NCI-H1092 treated with DMSO at 0.1 percent for 48 hours (cell line): ENCODE measurements around the gene PRDM16.

Experiments used
- DNase-seq: peaks from one replicate; lab custom pipeline; 2025; lab: John Stamatoyannopoulos, UW

PRDM16 gene

DNA sequence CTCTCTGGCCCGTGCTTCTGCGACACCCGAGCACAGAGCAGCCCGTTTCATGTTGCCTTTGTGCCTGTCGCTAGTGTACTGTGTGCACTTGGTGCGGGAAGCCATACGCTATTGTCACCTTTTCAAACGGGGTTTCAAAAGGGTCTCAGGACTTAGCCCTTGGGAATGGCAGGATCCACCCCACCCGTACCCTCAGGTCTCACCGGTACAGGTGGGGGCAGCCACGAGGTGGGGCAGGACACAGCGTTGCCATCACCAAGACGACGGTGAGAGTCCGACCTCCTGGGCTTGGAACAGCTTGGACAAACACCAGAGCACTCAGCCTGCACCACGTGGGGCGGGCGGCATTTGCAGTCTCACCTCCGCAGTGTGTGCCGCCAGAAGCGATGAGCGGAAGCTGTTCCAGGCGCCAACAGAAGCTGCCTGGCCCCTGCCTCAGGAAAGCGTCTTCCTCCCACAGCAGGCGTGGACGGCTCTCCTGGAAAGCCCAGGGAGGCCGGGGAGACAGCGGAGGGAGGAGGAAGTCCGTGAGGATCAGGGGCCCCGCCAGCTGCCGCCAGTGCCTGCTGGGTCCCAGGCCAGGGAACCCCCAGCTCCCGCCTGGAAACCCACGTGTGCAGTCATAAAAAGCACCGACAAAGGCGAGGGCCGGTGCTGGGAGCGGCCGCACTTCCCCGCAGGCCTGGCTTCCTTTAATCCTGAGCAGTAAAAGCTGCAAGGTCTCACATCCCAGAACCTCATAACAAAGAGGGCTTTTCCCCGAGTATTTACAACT is 254.2 kb downstream of the PRDM16 start:
- DNase-seq: peak; percentile 75

DNA sequence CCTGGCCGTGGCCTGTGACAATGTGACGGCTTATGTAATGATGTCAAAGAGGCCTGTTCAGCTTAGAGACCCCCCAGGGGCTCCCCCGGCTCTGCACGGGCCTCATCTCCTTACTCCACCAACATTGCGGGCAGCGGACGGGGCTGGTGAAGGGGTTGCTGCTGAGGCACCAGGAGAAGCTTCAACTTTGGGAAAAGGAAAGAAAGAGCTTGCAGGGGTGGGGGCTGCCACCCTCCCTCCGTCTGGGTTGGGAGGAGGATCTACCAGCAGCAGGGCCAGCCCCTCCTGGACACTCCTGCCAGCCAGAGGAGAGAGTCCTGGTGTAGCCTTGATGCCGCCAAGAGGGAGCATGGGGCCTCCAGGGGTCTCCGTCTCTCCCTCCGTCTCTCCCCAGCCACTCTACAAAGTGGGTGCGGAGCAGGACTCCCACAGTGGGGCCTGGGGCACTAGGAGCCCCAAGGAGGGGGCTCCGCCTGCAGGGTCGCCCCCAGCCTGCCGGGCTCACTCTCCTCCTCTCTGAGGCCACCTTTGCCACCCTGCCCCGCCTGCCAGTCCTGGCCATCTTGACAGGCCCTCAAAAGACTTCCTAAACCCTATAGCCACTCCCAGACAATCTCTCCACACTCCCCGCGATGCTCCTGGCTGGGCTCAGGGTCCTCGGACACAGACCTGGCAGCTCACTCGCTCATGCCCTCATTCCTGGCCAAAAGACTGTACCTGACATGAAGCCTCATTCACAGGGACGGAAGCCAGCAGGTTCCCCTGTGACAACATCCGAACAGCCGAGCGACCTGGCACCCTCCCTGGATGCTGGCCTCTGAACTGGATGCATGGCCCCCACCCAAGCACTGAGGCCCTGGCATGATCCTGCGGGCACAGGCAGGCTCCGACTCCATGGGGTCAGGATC is 255.0 kb downstream of the PRDM16 start:
- no peak for DNase-seq

DNA sequence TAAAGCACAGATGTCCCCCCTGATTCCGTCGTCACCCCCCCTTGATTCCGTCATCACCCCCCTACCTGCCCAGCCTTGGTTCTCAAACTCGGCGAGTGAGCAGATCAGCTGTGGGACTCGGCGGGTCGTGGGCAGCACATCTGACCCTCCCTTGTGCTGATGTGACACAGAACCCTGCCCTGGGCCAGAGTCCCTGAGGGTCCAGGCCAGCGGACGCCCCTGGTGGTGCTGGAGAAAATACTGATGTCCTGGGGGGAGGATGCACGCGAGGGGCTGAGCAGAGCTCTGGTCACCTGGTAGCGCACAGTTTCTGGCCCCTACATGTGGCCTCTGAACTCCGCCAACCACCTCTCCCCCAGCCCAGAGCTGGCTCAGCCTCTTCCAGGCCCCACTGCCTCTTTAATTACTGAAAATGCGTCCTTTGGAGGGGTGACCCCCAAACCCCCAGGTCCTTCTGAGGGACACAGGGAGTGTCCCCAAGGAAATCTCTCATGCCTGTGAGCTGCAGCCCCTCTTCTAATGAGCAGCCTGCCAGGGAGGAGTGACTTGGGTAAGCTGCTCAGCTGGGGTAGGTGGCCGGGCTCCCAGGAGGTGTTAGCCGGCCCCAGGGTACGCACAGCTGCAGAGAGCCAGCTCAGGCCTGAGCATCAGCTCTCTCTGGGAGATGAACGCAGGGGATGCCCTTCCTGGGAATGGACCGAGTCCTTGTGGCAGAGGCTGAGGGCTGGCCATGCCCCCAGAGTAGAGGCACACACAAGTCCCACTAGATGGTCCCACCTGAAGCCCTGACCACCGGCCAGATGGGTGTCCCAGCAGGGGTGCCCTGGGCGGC is 255.9 kb downstream of the PRDM16 start:
- DNase-seq: no peak

DNA sequence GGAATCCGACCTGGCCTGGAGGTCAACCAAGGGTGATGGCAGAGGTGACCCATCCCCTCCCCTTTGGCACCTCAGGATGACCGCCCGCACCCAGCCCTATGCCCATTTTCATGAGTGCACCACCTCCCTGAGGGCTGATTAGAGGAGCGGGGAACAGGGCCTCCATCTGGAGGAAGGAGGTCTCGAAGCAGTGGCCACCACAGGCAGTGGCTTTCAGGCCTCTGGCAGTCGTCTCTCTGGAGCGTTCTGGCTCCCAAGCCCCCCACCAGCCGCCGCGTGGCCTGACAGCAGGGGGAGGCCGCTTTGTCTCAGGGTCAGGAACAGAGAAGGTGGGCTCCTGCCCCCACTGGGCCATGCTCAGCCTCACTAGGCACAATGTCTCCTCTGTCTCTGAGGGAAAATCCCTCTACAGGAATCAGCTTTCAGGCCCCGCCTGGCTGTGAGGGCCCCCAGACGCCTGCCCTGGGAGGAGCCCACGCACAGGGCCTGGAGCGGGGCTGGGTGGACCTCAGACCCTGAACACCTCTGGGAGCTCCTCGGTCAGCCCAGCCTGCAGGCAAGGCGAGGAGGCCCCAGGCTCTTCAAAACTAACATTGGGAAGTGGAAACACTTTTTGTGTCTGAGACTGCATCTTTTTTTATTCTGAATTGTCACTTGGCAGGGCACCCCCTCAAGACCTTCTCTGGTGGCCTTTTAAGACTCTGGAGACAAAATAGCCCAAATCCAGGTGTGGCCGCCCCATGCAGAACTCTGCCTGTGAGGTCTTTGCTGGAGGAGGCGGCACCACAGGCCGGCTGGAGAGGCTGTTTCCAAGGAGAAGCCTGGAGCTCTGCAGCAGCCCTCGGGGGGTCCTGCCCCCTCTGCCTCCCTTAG is 257.7 kb downstream of the PRDM16 start:
- DNase-seq: no peak

GRCh38 chr1:3327389-3327702 is 258.3 kb downstream of the PRDM16 start:
- no peak for DNase-seq

DNA sequence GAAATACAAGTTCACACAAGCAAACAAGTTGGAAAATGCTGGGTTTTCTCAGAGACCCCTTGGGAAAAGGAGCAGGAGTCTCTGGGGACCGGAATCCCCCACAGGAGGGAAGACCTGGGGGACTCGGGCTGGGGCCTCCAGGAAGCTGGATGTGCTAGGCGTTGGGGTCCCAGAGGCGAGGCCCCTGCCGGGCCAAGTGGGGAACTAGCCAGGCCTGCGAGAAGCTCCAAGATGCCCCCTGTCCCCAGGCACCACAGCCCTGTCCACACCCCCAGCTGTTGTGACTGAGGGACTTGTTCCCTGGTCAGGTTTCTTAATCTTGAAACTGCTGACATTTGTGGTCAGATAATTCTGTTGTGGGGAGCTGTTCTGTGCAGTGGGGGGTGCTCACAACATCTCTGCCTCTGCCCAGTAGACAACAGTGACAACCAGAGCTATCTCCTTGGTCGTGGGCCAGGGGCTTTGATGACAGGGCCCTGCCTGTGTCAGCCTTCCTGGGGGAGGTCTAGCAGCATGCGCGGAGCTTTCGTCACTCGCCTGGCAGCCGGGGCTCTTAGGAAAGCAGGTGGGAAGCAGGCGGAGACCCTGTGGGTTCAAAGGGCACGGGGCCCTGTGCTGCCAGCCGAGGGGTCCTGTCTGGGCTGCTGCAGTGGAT is 259.1 kb downstream of the PRDM16 start:
- DNase-seq: no peak

GRCh38 chr1:3329640-3330281 is 260.8 kb downstream of the PRDM16 start:
- DNase-seq: no peak

DNA sequence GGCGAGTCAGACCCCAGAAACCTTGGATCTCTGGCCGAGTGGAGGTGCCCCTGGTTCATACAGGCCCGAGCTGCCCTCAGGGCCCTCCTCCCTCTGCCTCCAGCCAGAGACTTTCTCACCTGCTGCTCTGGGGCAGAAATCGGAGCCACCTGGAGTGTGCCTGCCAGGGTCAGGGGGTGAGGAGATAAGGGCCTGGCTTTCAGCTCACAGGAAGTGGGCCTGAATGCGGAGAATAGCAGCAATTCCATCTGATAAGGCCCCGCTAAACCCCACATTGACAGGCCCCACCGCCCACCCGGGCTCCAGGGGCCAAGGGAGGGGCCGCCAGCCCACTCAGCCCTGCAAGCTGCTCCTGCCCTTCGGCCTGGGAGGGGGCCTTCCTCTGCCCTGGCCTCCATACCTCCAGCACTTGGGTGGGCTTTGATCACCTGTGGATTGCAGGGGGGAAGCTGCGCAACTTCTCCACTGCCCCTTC is 261.8 kb downstream of the PRDM16 start:
- no peak for DNase-seq

GRCh38 chr1:3331564-3331963 is 262.6 kb downstream of the PRDM16 start:
- no peak for DNase-seq

GRCh38 chr1:3332043-3332442 is 263.0 kb downstream of the PRDM16 start:
- DNase-seq: no peak

DNA sequence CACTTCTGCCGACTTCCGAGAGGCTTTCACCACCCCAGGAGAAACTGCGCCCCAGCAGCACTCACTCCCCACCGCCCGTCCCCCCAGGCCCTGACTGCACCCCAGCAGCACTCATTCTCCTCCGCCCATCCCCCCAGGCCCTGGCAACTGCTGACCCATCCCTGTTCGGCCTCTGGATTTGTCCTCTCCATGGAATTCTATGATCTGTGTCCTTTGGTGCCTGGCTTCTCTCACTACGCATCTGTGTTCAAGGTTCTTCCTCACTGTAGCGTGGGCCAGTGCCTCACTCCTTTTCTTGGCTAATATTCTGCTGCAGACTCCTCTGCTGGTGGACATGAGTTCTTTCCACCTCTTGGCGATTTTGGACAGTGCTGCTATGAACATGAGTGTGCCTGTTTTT is 263.7 kb downstream of the PRDM16 start:
- no peak for DNase-seq

DNA sequence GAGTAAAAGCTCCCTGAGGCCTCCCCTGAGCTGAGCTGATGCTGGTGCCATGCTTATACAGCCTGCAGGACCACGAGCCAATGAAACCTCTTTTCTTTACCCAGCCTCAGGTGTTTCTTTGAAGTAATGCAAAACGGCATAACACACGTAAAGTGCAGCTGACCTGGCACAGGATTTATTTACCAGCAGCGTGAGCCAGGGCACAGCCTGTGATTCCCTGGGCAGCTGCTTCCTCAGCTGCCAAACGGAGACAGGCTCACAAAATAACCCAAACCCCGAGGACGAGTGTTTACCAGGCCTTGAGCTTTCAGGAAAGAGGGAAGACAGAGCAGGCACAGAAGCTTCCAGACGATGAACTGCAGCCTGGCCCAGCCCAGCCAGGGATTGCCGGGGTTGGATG is 264.9 kb downstream of the PRDM16 start:
- DNase-seq: peak; percentile 77

- DNase-seq: peak; percentile 26
Measured at GRCh38 chr1:3334366-3334765, 265.4 kb downstream of the PRDM16 start.

DNA sequence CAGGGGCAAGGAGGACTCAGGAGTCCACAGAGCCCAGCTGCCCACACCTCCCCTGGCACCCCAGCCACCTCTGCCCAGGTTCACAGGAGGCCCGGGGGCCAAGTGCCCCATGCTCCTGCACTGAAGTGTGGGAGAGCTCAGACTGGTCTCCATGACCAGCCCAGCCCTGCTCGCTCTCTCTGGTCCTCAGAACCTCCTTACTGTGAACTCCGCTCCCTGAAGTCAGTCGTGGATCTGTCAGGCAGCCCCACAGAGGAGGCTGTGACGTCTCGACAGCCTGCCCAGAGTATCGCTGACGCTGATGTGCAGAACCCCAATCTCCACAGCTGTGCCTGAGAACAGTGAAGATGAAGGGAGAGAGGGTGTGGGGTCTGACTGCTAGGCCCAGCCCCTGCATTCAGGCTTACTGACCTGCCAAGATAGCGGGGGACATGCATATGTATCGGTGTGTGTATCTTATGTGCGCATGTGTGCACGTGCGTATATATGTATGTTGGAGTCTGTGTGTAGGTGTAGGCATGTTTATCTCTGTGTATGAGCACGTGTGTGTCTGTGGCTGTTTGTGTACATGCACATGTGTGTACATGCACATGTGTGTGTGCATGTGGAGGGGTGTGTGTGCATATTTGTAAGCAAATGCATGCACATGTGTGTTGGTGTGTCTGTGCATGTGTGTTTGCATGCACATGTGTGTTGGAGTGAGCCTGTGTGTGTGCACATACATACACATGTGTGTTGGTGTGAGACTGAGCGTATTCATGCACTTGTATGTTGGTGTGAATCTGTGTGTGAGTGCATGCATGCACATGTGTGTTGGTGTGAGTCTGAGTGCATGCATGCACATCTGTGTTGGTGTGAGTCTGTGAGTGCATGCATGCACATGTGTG is 267.0 kb downstream of the PRDM16 start:
- DNase-seq: no peak

- DNase-seq: no peak
Measured at GRCh38 chr1:3336641-3337630, 267.9 kb downstream of the PRDM16 start.

DNA sequence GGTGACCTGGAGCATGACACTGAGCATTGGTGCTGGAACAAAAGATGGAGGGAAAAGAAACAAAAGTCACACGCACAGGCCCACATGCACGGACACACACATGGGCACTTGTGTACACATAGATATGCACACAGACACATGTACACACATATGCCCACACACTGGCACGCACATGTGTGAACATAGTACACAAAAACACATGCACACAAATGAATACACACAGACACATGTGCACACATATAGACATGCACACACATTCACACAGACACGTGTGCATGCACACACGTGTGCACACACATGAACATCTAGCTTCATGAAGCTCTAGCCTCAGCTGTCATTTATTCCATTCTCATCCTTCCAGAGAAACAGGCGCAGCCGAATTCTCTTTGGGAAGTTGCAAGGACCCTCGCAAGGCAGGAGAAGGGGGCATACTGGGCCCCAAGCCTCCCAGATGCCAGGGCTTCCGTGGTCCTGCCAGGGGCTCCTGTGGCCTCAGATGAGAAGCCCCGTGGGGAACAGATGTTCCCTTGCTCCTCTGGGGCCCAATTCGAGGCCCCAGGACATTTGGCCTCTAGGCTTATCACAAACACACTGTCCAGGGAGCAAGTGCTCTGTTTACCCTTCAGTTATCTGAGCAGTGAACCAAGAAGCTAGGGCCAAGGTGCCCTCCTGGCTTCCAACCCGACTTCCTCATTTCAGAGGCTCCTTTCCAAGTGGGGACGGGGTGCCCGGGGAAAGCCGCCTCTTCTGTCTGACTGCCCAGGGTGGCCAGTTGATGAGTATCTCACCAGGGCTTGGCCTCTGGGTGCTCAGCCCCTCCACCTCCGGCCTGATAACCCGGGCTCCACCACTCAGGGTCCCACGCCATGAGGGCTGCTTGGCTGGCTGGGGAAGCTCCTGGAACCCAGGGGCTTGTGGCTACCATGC is 269.1 kb downstream of the PRDM16 start:
- no peak for DNase-seq

- DNase-seq: no peak
Measured at GRCh38 chr1:3338725-3339070, 269.7 kb downstream of the PRDM16 start.
